Ovary (tissue), 3 donors: ENCODE data around the gene DGAT2.

Source experiments
- CTCF ChIP-seq, 3 donors: fragments of 450-650 bp in 2 of 3; fragments of 200-600 bp in 1 of 3; IDR thresholded peaks; one replicate each; pipeline versions ENCODE4 v1.5.1 to v1.8.0; 2016 to 2022; ENCODE audit warnings: antibody characterized with exemption in 3 of 3, mild to moderate bottlenecking in 1 of 3
- POLR2A ChIP-seq: fragments of 450-650 bp; IDR thresholded peaks from one replicate; pipeline ENCODE4 v1.6.1; 2017; ENCODE audit warnings: antibody characterized with exemption, mild to moderate bottlenecking, moderate library complexity
- donor health status: DM: no; HTN: no; CAD: no.

GRCh38 chr11:75813124-75813523, 44.5 kb downstream of the DGAT2 start:
- TF ChIP-seq CTCF (IDR thresholded peaks at IDR 0.05) (no peak), POLR2A (no peak)
